GM19328 (cell line): ENCODE measurements around the gene CCNC.
"Not testable (repeated sequence)": the region's sequence is repeated elsewhere in the genome, so short reads cannot be mapped to it uniquely, and the experiment has no call there.

ENCODE experiments used
- ATAC-seq: cut with Tn5 transposase; IDR thresholded peaks from one replicate; pipeline ENCODE4 v1.9.1; 2021; ENCODE audit warnings: mild to moderate bottlenecking, moderate library complexity; ENCODE audit not compliant: unreplicated experiment

The CCNC gene

DNA sequence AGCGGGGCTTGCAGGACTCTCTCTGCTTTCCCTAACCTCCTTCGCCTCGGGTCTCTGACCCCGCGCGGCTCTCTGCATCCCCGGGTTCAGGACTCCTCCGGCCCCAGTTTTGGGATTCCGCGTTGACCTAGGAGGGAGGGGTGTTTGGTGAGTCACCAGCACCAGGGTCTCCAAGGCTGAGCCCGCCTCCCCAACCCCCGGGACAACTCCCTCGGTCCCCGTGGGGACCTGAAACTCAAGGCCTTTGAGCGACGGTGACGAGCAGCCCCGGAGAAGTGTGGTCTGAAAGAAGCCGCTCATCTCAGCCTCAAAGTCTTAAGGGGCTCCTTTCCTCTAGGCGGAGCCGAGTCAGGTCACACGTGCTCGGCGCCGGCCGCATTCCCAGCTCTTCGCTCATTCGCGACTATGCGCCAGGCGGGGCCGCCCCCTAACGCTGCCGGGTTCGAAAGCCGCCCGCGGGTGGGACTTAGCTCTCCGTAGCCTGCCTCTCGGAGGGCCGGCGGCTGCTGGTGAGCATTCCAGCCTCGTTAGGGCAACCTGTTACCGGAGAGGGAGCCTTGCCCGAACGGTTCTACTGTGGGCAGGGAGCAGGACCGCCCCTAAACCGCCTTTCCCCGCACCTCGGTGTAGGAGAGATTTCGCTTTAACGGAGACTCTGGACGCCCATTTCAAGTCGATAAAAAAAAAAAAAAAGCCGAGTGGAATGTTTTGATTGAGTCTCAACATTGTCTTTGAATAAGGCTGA, 35.1 kb upstream of the CCNC start:
- ATAC-seq, result no peak

DNA sequence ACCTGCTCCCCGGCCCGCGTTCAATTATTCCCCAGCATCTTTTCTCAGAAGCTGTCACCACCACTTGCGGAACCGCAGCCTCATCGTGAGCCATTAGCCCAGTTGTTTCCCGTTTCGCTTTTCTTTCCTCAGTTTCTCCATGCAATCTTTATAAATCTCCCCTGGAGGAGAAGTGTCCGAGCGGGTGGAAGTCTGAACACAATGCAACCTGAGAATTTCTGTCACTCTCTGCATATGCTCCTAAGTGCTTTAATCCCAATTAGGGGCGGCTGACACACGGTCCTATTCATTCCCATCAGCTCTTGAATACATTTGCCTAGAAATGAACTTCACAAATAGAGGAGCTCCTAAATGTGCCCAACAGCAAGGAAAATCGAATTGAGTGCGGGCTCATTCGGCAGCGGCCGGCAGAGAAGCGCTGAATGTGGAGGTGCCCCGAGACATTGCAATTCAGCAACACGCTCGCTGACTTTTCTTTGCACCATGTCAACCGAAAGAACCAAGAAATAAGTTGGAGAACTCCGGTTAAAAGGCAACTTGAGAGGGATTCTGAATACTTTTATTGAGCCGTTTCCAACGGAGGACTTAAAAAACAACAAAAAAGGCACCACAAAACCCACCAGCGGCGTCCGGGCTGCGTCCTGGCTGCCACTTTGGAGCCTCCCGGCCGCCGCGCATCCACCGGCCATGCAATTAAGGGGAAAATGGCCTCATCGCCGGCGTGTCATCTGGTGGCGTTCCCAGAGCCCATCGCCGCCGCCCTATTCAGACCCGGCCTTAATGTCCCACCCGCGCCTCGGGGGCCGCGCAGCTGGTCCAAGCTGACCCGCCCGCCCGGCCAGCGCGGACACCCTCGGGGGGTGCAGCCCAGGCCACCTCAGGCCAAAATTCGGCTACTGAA, 34.3 kb upstream of the CCNC start:
- no peak for ATAC-seq

DNA sequence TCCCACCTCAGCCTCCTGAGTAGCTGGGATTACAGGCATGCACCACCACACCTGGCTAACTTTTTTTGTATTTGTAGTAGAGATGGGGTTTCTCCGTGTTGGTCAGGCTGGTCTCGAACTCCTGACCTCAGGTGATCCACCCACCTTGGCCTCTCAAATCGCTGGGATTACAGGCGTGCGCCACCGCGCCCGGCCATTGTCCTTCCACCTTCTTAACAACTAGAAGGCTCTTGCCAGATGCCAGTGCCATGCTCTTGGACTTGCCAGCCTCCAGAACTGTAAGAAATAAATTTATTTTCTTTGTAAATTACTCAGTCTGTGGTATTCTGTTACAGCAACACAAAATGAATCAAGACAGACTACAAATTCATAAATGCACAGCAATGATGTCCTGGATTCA, 26.2 kb upstream of the CCNC start:
- not testable (repeated sequence) for ATAC-seq

DNA sequence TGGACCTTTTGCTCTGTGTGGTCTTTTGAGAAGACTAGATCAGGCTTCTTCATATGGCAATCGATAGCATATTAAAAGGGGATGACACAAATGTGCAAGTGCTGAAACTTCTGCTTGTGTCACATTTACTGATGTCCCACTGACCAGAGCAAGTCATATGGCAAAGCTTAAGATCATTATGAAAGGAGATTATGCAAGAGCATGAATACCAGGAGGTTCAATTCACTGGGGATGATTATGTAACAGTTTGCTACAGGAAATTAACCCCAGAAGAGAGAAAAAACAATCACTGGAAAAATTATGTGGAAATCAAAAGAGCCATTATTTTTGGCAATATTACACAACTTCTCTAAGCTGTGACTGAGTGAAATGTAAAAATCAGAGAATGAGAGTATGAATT, 24.4 kb upstream of the CCNC start:
- ATAC-seq, result no peak

DNA sequence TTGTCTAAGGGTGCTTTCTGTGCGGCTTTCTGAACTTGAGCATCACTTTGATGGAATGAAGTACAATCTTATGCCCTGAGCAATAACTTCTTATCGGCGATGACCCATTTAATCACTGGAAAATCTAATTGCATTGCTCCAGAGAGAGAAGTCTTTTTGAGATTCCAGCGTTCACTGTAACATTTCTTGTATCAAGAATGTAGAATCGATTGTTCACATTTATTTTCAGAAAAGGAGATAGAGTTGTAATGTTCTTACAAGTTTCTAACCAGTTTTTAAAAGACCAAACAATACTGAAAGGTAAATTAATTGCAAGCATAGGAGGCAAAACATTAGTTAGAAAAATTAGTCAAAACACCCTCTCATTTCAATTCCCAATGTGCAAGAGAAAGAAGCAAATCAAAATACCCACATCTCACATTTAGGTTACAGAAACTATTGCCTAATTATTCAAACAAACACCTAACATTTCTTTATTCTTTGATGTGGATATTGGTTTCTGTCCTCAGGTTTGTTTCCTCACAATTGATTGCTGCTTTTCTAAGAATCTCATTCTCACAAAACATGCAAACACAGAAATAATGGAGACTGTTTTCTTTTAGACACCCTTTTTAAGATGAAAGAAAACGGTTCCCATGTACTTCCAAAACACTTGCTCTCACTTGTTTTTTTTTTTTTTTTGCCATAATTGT, 23.4 kb upstream of the CCNC start:
- no peak for ATAC-seq

DNA sequence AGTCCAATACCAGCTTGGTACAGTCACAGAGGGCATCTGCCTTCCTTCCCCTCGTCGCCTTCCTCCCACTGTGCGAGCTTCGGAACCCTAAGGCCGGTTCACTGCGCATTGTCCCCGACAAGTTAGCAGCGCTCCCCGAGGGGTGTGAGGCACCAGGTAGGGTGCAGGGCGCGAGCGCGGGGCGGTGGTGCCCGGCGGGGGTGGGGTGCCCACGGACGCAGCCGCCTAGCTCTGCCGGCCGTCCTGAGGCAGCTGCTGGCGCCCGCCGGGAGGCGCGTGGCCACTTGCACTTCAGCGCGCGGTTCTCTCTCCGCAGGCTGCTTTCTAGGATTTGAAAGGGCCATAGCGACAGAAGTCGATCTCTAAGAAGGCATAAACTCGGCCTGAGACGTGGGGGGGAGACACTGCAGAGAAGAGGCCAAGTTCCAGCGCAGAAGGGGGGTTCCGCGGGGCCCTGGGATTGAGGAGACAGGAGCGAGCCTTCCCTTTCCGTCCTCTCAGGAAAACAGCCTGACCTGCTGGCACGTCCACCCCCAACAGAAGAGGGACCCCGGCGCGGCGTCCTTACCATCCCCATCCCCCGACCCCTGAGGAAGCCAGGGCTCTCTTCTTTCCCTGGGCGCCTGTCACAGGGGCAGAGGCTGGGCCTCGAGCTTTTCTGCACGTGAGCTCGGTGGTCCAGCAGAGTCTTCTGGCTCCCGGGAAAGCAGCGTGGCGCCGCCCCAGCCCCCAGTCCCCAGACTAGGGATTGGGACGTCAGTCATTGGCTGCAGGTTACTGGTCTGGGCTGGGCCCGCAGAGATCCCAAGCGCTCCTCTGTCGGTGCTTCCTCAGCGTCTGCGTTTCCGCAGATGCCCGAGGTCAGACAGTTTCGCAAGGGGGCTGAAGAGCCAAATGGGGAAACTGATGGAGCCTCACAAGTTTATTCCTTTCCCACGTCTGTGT, 22.5 kb upstream of the CCNC start:
- no peak for ATAC-seq

DNA sequence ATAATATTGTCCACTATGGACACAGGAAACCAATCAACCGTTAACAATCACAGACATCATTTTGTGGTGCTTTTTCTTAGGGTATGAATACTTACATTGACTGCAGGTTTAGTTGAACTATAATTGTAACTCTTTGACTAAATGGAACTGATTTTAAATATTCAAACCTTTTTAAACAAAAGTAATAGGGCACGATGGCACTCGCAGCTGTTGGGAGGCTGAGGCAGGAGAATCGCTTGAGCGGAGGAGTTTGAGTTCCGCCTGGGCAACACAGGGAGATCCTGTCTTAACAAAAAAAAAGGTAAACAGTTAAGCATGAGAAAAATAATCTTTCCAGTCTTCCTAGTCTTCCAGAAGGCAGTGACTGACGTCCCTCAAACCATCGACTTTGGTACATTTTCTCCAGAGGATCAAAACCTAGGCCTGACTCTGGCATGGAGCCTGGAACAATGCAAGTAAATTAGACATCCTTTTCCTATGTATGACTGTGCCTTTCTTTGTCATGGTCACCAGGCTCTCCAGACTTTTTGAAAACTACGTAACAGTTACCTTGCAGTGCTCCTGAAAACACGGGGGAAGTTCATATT, 21.5 kb upstream of the CCNC start:
- ATAC-seq, result no peak

DNA sequence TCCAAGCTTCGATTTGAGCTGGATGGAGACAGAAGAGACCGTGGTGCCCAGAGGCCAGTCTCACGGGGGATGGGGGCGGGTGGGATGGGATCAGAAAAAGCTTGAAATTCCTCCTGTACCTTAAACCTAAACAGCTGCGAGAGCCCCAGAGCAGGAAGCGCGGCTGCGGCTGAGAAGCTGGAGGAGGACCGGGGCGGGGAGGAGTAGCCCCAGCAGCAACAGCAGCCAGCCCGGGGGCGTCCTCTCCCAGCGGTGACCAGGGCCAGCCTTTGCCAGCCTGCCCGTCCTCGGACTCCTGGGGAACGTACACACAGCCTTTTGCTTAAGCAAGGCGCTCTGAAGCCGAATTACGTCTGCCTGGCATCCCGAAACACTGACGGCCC, 20.8 kb upstream of the CCNC start:
- ATAC-seq, result peak; percentile 15

DNA sequence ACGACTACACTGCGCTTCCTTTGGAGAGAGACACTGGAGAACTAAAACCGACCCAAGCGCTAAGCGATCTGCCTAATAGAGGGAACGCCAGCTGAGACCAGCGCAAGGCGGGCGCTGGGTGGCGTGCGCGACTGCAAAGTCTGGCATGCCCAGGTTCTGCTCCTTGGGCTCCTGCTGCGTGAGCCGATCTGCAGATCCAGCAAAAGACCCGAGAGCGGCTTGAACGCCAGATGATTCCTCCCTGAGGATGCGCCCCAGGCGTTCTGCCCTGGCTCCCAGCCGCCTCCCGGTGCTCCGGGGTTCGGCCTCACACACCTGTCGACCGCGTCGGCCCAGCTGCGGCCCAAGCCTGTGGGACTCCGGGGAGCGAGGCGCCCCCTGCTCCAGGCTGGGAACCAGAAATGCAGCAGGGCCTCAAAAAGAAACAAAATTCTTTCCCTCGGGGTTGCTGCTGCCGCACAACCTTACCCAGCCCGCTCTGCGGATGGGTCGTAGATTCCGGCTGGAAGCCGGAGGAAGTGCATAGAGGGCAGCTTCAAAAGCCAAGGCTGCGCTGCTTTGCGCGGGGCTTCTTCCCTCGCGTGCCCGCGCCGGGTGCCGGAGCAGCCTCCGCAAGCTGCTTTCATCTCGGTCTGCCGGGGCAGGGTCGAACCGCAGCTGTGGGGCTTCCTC, 20.3 kb upstream of the CCNC start:
- ATAC-seq, result peak; percentile 96

DNA sequence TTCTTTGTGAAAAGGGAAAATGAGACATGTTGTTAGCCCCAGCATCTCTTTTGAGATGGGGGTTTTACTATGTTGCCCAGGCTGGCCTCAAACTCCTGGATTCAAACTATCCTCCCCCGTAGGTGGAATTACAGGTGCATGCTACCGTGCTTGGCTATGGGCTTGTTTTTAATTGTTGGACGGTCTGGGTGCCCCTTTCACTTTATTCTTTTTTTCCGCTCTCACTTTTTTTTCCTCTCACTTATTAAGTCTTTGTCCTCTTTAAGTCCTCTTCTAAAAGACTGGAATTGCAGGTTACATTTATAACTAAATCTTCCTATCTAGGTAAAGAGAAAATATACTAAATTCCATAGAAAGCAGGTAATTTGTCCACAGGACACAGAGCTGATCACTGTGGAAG, 19.3 kb upstream of the CCNC start:
- no peak for ATAC-seq

DNA sequence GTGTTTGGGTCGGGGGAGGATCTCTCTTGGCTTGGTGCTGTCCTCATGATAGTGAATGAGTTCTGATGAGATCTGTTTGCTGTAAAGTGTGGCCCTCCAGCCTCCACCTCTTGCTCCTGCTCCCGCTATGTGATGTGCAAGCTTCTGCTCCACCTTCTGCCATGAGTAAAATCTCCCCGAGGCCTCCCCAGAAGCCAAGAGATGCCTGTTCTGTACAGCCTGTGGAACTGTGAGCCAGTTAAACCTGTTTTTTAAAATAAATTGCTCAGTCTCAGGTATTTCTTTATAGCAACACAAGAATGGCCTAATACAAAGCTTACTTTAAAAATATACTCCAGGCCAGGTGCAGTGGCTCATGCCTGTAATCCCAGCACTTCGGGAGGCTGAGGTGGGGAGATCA, 11.3 kb upstream of the CCNC start:
- no peak for ATAC-seq

DNA sequence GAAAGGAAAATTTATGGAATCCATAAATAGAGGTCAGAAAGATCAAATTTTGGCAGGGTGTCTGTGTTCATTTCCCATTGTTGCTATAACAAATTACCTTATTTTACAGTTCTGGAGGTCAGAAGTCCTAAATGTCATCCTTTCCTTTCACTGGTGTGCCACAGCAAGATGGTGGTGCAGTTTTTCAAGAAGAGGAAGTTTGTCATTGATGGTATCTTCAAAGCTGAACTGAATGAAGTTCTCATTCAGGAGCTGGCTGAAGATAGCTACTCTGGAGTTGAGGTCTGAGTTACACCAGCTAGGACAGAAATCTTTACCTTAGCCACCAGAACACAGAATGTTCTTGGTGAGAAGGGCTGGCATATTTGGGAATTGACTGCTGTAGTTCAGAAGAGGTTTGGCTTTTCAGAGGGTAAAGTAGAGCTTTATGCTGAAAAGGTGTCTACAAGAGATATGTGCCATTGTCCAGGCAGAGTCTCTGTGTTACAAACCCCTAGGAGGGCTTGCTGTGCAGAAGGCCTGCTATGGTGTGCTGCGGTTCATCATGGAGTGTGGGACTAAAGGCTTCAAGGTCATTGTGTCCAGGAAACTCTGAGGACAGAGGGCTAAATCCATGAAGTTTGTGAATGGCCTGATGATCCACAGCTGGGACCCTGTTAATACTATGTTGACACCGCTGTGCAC, 7.2 kb upstream of the CCNC start:
- no peak for ATAC-seq

DNA sequence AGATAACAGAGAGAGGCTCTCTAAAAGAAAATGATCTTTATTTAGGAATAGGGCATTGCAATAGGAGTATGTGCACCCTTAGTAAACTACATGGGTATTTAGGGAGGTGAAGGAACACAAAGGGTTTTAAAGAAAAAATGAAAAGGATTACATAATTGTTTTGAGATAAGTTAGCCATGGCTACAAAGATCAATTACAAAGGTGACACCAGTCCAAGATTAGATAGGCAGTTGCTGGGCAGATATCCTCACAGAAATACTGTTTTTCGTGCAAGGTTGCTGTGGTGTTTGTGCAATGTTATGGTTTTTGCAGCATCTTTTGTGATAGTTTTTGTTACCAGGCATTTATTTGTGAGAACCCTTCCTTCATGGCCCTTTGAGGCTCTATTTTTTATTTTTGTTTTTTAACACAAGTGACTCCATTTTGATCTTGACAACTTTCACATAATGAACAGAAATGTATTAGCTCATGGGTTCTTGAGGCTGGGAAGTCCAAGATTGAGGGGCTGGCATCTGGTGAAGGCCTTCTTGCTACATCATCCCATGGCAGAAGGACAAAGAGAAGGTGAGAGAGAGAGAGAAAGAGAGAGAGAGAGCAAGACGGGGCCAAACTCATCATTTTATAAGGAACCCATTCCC, 5.6 kb upstream of the CCNC start:
- ATAC-seq, result no peak

DNA sequence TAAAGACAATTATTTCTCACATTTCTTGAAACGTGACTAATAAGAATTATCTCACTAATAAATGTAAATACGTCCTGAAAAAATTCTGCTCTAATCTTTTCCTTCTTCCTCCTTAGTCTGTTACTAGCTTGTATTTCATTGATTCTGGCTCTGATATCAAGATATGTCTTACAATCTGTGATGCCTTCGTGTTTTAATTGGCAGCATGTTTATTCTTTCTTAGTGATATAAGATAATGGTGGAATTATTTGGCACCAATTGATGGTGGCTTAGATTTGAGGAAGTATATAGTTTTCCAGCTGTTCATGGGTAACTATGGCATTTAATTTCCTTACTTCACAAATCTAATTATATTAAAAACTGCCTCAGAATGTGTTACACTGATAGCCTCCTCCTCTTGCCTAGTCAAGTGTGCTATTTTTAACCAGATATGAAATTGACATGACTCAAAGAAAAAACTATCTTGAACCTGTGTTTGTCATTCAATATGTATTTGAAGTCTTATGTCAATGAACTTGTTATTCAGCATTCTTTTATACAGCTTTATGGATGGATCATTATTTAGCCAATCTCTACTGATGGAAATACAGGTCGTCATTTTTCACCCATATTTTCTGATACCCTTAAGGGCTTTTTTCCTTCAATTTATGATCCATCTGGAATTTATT, 5.3 kb downstream of the CCNC start:
- ATAC-seq, result no peak

DNA sequence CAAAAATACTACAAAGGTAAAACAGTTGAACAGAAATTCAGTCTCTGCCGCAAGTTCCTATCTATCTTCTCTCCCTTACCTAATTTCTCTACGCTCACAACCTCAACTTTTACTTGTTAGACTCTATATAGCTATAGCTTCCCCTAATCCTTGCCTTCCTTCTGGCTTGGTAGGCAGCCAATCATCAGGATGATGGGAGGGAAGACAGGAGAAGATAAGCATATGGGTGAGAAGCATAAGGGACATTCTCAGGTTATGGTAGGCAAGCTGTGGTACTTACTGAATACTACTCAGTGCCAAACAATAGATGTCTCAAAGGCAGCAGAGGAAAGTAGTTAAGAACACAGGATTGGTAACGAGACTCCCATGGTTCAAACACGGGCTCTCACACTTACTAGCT, 7.8 kb downstream of the CCNC start:
- ATAC-seq, result no peak

DNA sequence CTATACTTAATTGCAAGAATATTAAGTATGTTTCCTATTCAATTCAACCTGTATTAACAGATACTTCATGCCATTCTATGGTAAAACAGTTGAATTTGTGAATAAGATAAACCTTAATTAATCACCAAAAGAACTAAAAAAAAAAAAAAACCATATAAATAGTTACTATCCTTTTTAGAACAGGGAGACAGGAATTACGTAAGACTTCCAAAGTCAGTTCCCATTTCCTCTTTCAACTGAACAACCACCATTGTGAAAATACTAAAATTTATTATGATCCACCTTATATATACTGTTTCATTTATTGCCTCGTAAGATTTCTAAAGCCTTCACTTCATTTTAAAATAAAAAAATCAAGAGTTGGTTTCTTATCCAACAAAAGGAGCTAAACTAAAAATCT, 9.4 kb downstream of the CCNC start:
- ATAC-seq, result no peak

DNA sequence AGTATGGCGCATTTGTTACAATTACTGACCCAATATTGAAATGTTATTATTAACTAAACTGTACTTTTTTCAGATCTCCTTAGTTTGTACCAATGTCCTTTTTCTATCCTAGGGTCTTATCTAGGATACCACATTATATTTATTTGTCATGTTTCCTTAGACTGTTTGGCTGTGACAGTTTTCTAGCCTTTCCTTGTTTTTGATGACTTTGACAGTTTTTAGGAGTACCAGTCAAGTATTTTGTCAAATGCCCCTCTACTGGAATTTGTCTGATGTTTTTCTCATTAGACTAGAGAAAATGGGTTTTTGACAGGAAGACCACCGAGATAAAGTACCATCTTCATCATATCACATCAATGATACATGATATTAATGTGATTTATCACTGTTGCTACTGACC, 14.6 kb downstream of the CCNC start:
- ATAC-seq, result no peak
